HUES64 (cell line): ENCODE measurements around the gene CACFD1.
A peak's percentile ranks its signal among the peaks of the same experiment; 100 is the strongest.

Experiments used
- H3K27ac ChIP-seq: 2 replicates; pipeline ENCODE4 v1.7.0; 2013; ENCODE audit warnings: low read depth, low read length, inconsistent platforms
- H3K27me3 ChIP-seq: 2 replicates; pipeline ENCODE4 v1.6.1; 2013; ENCODE audit warnings: mild to moderate bottlenecking, low read length; ENCODE audit not compliant: insufficient read depth
- H3K36me3 ChIP-seq: 2 replicates; pipeline ENCODE4 v1.6.1; 2013; ENCODE audit warnings: mild to moderate bottlenecking, low read length; ENCODE audit not compliant: insufficient read depth
- H3K4me1 ChIP-seq: 2 replicates; pipeline ENCODE4 v1.6.1; 2013; ENCODE audit warnings: mild to moderate bottlenecking, low read length, moderate library complexity; ENCODE audit not compliant: insufficient read depth
- H3K4me3 ChIP-seq: 2 replicates; pipeline ENCODE4 v1.5.1; 2013; ENCODE audit warnings: mild to moderate bottlenecking, low read length, moderate library complexity
- H3K9ac ChIP-seq: 2 replicates; pipeline ENCODE4 v1.6.1; 2013; ENCODE audit warnings: mild to moderate bottlenecking, low read depth, low read length
- H3K9me3 ChIP-seq: 2 replicates; pipeline ENCODE4 v1.6.1; 2013; ENCODE audit warnings: low read depth, low read length; ENCODE audit not compliant: insufficient read depth
- WGBS: fragments of 150-250, 120-280 bp; methylation state at CpG from one replicate; pipeline ENCODE4 v1.1.7; 2013; ENCODE audit warnings: missing lambda C conversion rate; 5-methylcytosine and 5-hydroxymethylcytosine counted together

The CACFD1 gene

DNA sequence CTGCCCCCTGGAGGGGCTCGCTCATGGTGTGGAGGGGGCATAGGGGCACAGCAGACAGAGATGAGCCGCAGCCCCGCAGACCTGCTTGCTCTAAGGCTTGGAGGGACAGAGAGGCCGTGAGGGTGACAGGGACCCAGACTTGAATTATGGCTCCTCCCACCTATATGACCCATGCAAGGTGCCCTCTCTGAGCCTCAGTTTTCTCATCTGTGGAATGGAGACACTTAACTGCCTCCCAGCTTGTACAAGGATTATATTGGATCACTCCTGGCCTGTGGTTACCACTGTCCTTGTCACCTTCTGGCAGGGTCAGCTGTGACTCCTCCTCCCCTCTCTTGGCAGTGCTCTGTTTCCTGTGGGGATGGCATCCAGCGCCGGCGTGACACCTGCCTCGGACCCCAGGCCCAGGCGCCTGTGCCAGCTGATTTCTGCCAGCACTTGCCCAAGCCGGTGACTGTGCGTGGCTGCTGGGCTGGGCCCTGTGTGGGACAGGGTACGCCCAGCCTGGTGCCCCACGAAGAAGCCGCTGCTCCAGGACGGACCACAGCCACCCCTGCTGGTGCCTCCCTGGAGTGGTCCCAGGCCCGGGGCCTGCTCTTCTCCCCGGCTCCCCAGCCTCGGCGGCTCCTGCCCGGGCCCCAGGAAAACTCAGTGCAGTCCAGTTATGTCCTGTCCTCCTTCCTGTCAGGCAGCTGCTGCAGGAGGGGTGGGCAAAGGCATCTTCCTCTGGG, 4.7 kb upstream of the CACFD1 start:
- Histone ChIP-seq H3K36me3 (no peaks in the 10 kb centered on the region), H3K9ac (no peak overlapping the region), H3K9me3 (no peaks in the 10 kb centered on the region), H3K4me1 (peaks cover 7% of the 10 kb centered on the region; the same call in 1 of the 2 replicates), H3K27me3 (0 out of 2 replicates have a peak, but pooled peaks cover 2% of the 10 kb centered on the region), H3K27ac (no peak overlapping the region), H3K4me3 (no peak overlapping the region)
- 94% methylated on average over 20 of the region's 20 CpGs for WGBS

DNA sequence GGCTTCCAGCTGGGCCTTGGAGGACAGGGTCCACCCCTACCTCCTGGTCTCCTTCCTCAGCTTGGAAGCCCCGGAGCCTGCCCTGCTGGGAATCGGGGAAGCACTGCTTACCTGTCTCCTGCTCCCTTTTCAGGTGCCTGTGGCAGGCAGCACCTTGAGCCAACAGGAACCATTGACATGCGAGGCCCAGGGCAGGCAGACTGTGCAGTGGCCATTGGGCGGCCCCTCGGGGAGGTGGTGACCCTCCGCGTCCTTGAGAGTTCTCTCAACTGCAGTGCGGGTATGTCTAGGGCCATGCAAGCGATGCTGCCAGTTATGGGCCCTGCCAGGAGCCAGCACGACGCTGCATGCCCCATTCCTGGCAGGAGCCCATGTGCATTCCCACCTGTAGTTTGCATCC, 3.8 kb upstream of the CACFD1 start:
- 95% methylated on average over 11 of the region's 11 CpGs for WGBS
- H3K36me3 ChIP-seq: no peaks in the 10 kb centered on the region
- 0 out of 2 replicates have a peak, but pooled peaks cover 2% of the 10 kb centered on the region for H3K27me3 ChIP-seq
- H3K4me3 ChIP-seq: no peak overlapping the region
- no peak overlapping the region for H3K27ac ChIP-seq
- peaks cover 10% of the 10 kb centered on the region for H3K4me1 ChIP-seq
- H3K9me3 ChIP-seq: no peaks in the 10 kb centered on the region
- no peak overlapping the region for H3K9ac ChIP-seq

DNA sequence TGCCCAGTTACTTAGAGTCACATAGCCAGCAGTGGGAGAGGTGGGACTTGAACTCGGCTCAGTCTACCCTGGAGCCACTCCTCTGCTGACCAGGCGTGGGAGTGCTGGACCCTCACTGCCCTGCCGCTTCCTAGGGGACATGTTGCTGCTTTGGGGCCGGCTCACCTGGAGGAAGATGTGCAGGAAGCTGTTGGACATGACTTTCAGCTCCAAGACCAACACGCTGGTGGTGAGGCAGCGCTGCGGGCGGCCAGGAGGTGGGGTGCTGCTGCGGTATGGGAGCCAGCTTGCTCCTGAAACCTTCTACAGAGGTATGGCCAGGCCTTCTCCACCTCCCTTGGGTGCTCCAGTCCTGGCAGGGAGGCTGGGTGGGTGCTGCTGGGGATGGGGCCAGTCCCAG, 3.4 kb upstream of the CACFD1 start:
- peaks cover 12% of the 10 kb centered on the region for H3K4me1 ChIP-seq
- 0 out of 2 replicates have a peak, but pooled peaks cover 2% of the 10 kb centered on the region for H3K27me3 ChIP-seq
- no peak overlapping the region for H3K27ac ChIP-seq
- H3K9ac ChIP-seq: no peak overlapping the region
- no peaks in the 10 kb centered on the region for H3K36me3 ChIP-seq
- H3K4me3 ChIP-seq: no peak overlapping the region
- 89% methylated on average over 9 of the region's 9 CpGs for WGBS
- no peaks in the 10 kb centered on the region for H3K9me3 ChIP-seq

DNA sequence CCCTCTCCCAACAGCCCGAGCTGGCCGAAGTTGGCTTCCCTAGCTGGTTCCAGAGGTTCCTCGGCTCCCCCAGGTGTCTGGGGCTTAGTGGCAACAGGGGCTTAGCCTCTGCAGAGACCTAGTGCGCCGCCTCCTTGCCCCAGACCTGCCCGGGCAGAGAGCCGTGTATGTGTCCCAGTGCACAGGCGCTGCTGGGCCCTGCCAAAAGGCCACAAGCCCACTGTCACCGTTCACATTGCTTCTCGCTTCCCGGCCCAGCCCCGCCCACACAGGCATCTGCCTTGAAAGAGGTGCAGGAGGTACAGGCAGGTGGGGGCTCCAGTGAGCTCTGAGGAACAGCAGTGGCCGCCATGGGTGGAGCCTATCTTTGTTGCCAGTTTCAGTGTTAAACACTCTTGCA, 2.5 kb upstream of the CACFD1 start:
- Histone ChIP-seq H3K36me3 (no peaks in the 10 kb centered on the region), H3K27ac (no peak overlapping the region), H3K4me3 (no peak overlapping the region), H3K9me3 (no peaks in the 10 kb centered on the region), H3K27me3 (0 out of 2 replicates have a peak, but pooled peaks cover 2% of the 10 kb centered on the region), H3K4me1 (peaks cover 12% of the 10 kb centered on the region), H3K9ac (no peak overlapping the region)
- 78% methylated on average over 13 of the region's 13 CpGs for WGBS

DNA sequence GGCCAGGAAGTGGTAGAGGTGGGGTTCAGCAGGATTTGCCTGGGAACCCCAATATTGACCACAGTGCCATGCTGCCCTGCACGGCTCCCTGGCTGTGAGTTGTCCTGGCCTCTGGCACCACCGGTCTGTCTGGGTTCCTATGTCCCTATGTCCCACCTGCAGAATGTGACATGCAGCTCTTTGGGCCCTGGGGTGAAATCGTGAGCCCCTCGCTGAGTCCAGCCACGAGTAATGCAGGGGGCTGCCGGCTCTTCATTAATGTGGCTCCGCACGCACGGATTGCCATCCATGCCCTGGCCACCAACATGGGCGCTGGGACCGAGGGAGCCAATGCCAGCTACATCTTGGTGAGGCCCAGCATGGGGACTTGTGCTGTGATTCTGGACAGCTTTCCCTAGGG, 2.0 kb upstream of the CACFD1 start:
- no peak overlapping the region for H3K4me3 ChIP-seq
- H3K9ac ChIP-seq: no peak overlapping the region
- H3K4me1 ChIP-seq: peaks cover 12% of the 10 kb centered on the region
- WGBS: 93% methylated on average over 11 of the region's 11 CpGs
- H3K27ac ChIP-seq: no peak overlapping the region
- no peaks in the 10 kb centered on the region for H3K9me3 ChIP-seq
- H3K36me3 ChIP-seq: no peaks in the 10 kb centered on the region
- 0 out of 2 replicates have a peak, but pooled peaks cover 2% of the 10 kb centered on the region for H3K27me3 ChIP-seq

DNA sequence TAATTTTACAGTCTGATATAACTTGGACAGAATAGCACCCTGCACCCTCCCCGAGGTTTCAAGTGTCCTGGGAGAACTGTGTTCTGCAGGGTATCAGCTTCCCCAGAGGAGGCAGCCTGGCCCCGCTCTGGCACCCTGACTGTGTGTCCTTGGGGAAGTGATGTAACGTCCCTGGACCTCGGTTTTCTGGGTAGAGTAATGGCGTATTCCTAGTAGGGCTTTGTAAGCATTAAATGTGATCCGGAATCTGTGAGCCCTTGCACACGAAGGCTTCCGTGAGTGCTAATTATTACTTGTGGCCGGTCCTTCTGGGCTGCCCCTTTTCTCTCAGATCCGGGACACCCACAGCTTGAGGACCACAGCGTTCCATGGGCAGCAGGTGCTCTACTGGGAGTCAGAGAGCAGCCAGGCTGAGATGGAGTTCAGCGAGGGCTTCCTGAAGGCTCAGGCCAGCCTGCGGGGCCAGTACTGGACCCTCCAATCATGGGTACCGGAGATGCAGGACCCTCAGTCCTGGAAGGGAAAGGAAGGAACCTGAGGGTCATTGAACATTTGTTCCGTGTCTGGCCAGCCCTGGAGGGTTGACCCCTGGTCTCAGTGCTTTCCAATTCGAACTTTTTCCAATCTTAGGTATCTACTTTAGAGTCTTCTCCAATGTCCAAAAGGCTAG, 1.0 kb upstream of the CACFD1 start:
- WGBS: 78% methylated on average over 16 of the region's 16 CpGs
- Histone ChIP-seq H3K36me3 (no peaks in the 10 kb centered on the region), H3K4me3 (peak overlapping the region; percentile 60), H3K9me3 (no peaks in the 10 kb centered on the region), H3K4me1 (peaks cover 12% of the 10 kb centered on the region), H3K9ac (no peak overlapping the region), H3K27me3 (0 out of 2 replicates have a peak, but pooled peaks cover 2% of the 10 kb centered on the region), H3K27ac (no peak overlapping the region)

DNA sequence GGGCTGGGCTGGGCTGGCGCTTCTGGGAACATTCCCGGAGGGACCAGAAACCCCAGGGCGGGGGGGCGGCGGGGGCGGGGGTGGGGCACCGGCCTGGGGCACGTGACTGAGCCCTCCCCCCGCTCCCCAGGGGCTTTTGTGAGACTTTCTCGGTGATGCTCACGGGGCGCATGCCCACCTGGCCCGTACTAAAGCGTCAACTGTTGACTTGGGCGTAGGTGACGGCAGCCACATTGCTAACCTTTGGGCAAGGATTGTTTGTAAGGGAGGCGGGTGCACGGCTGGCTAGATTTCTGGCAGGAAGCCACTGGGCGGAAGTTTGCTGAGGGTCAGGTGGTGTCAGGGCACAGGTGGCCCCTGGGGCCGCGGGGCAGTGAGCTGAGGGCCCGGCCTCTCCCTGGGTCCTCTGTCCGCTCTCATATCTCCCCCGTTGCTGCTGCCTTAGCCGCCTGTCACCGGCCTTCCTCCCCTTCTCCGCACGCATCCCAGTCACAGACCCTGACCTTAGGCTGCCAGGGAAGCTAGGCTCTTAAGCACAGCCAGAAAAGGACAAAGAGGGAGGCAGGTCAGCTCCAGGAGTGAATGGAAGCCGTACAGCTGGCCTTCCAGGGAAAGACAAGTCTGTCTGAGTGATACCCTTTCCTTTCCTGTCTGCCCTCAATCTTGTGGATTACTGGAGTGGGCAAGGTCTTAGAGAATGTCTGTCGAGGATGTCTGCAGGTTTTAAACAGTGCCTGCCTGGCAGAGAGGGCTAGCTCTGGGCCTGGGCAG, 812 bp downstream of the CACFD1 start:
- Histone ChIP-seq H3K36me3 (peaks cover 2% of the 10 kb centered on the region), H3K9me3 (no peaks in the 10 kb centered on the region), H3K9ac (peak overlapping the region; percentile 67), H3K27me3 (0 out of 2 replicates have a peak, but pooled peaks cover 2% of the 10 kb centered on the region), H3K27ac (peak overlapping the region; percentile 99; the same call in 1 of the 2 replicates), H3K4me3 (peak overlapping the region; percentile 98), H3K4me1 (peaks cover 12% of the 10 kb centered on the region)
- 13% methylated on average over 28 of the region's 30 CpGs for WGBS

DNA sequence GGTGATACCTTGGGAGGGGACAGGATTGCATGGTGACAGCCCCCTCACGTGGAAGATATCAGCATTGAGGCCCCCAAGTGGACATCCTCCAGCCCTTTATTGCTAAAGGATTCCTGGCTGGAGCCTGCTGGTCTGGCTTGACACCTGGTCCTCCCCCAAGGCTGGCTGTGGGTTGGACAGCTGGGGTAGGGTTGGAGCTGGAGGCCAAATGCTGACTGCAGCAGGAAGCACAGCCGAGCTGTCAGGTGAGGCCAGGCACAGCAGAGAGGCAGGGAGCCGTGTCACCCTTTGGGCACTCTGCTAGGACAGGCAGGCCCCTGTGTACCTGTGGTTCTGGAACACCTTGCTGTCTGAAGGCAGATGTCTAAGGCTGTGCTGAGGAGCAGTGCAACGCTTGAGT, 2.2 kb downstream of the CACFD1 start:
- Histone ChIP-seq H3K36me3 (peaks cover 11% of the 10 kb centered on the region), H3K27me3 (0 out of 2 replicates have a peak, but pooled peaks cover 2% of the 10 kb centered on the region), H3K9me3 (no peaks in the 10 kb centered on the region), H3K4me3 (no peak overlapping the region), H3K4me1 (peaks cover 12% of the 10 kb centered on the region), H3K9ac (no peak overlapping the region), H3K27ac (no peak overlapping the region)
- WGBS: 86% methylated on average over 4 of the region's 4 CpGs

DNA sequence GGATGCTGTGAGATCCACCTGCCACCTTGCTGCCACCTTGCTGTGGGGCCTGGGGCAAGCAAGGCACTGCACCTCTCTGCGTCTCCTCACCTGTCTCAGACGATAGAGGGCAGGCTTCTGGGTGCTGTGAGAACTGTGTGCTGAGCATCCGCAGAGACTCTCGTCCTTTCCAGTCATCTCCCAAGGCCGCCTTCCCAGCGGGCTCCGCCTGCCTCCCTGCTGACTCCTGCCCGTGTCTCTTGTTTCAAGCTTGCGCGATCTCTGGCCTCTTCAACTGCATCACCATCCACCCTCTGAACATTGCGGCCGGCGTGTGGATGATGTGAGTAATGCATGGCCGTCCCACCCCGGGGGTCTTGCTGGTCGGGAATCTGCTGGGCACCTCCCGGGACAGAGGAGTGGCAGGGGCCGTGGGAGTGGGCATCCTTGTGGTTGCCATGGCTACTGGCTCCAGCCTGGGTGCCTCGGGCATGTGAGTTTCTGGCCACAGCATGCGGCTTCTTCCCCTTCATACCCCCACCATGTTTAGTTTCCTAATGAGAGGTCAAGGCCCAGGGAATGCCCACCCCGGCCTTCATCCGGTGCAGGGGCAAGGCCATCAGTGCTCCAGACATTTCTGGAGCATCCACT, 3.6 kb downstream of the CACFD1 start:
- 87% methylated on average over 22 of the region's 22 CpGs for WGBS
- H3K9me3 ChIP-seq: no peaks in the 10 kb centered on the region
- no peak overlapping the region for H3K9ac ChIP-seq
- no peak overlapping the region for H3K27ac ChIP-seq
- H3K4me3 ChIP-seq: no peak overlapping the region
- 0 out of 2 replicates have a peak, but pooled peaks cover 2% of the 10 kb centered on the region for H3K27me3 ChIP-seq
- peaks cover 11% of the 10 kb centered on the region for H3K36me3 ChIP-seq
- peaks cover 12% of the 10 kb centered on the region for H3K4me1 ChIP-seq

DNA sequence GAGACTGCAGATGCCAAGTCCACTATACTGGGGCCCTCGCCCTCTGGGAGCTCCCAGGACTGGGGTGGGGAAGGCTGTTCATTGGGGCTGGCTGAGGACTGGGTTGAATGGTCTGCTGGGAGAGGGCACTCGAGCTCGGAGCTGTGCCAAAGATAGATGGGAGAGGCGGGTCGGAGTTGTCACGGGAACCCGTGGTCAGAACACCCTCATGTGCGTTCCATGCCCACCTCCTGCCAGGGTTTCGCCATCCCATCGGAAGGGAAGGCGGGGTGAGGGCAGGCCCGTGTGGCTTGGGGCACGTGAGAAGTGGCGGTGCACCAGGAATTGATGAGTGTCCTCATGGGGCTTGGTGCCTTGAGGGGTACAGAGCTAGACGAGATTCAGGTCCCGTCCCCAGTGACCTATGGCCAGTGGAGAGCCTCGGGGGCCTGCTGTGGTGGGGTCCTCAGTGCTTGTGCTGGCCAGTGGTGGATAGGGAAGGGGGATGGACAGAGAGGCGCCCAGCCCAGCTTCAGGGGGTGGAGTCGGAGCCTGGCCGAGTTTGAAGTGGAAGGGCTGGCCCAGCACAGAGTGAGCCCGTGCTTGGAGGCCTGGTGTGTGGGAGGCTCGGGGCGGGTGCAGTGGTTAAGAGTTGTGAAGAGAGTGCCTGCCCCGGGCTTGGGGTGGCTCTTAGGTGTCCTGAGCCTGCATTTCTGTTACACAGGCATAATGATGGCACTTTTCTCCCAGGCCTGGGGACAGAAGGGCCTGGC, 4.3 kb downstream of the CACFD1 start:
- WGBS: 94% methylated on average over 24 of the region's 24 CpGs
- no peak overlapping the region for H3K4me3 ChIP-seq
- no peaks in the 10 kb centered on the region for H3K27me3 ChIP-seq
- H3K36me3 ChIP-seq: peaks cover 11% of the 10 kb centered on the region
- no peaks in the 10 kb centered on the region for H3K9me3 ChIP-seq
- H3K9ac ChIP-seq: no peak overlapping the region
- no peak overlapping the region for H3K27ac ChIP-seq
- H3K4me1 ChIP-seq: peaks cover 7% of the 10 kb centered on the region
